Activated CD8-positive, alpha-beta memory T cell treated with anti-CD3 and anti-CD28 coated beads, Interleukin-2, amount 50 U/mL, for 1 hour (primary cell): Measurements from ENCODE around the gene HMGB3.
"Not testable (repeated sequence)": the region's sequence is repeated elsewhere in the genome, so short reads cannot be mapped to it uniquely, and the experiment has no call there.

Experiments
- DNase-seq: peaks from one replicate; pipeline ENCODE4 v3.0.0-alpha.2; 2020; ENCODE audit errors: extremely low read depth

Gene HMGB3

GRCh38 chrX:150977411-150978162, 5.5 kb upstream of the HMGB3 start:
- DNase-seq, result no peak

DNA sequence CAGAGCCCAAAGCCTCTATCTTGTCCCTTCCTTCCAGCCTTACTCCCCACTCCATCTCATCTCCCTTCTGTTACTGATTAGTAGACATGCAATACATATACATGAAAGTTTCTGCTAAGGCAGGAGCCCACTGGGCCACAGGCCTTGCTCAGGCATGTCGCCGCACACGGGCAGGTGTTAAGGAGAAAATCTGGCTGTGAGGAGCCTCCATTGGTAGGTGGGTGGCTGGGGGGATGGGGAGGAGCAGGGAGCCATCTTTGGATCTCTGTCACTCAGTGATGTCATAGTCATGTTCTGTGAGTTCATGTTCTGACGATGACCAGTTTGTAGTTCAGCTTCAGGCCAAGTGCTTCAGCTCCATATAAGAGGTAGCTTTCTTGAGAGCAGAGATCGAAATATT, 2.9 kb upstream of the HMGB3 start:
- DNase-seq, result no peak

- no peak for DNase-seq
Observed at GRCh38 chrX:150980711-150981110, 2.4 kb upstream of the HMGB3 start.

GRCh38 chrX:150982235-150982787, 824 bp upstream of the HMGB3 start:
- no peak for DNase-seq

GRCh38 chrX:150983521-150984168, 510 bp downstream of the HMGB3 start:
- no peak for DNase-seq

GRCh38 chrX:150984169-150984824, 1.2 kb downstream of the HMGB3 start:
- DNase-seq, result no peak

GRCh38 chrX:150987687-150988086, 4.6 kb downstream of the HMGB3 start:
- not testable (repeated sequence) for DNase-seq

DNA sequence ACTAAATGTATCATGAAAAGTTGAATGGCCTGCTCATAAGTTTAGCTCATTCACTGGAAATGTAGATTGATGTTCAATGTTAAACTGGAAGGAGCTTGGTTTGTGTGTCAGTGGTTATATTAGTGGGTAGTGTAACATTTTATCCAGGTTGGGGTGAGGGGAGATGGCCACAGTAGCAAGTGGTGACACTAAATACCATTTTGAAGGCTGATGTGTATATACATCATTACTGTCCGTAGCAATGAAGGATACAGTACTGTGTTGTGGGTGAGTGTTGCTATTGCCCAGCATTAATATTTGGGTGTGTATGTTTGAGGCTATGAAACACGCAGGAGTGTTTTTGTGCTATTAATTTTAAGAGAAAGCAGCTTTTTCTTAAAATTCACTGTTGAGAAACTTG, 6.3 kb downstream of the HMGB3 start:
- no peak for DNase-seq

DNA sequence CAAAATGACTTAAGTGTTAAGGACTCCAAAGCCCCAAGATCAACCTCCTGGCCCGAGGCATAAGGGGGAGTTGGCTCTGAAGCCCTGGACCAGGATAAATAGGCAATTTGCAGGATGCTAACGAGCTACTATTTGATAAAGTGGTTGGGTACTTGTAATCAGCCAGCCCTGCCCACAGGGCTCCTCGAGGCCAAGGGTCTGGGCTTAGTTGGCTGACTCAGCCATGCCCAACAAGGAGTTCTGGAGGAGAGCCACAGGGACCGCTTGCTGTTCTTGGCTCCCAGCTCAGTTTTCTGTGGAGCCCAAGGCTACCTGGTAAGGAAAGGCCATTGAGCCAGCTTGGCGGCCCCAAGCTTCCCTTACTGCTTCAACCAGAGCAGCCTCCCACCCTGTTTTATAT, 7.8 kb downstream of the HMGB3 start:
- DNase-seq, result no peak

GRCh38 chrX:151000861-151001331, 17.8 kb downstream of the HMGB3 start:
- no peak for DNase-seq

- DNase-seq, result no peak
Observed at GRCh38 chrX:151004085-151004484, 20.9 kb downstream of the HMGB3 start.

- DNase-seq, result no peak
Observed at GRCh38 chrX:151006410-151007109, 23.4 kb downstream of the HMGB3 start.

DNA sequence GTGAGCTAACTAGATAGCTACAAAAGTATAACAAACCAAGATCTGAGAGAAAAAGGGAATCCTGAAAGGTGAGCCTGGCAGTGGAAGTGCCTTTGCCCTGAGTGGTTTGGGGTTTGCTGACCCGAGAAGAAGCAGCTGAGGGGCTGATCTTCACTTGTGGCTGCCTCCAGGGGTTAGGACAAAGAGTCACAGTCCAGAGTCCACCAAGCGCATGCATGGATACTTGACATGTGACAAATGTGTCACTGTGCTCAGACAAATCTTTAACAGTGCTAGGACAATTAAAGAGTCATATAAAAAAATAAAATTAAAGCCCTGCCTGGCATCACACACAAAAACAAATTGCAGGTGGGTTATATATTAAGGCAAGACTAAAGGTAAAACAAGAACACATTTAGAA, 26.4 kb downstream of the HMGB3 start:
- no peak for DNase-seq

DNA sequence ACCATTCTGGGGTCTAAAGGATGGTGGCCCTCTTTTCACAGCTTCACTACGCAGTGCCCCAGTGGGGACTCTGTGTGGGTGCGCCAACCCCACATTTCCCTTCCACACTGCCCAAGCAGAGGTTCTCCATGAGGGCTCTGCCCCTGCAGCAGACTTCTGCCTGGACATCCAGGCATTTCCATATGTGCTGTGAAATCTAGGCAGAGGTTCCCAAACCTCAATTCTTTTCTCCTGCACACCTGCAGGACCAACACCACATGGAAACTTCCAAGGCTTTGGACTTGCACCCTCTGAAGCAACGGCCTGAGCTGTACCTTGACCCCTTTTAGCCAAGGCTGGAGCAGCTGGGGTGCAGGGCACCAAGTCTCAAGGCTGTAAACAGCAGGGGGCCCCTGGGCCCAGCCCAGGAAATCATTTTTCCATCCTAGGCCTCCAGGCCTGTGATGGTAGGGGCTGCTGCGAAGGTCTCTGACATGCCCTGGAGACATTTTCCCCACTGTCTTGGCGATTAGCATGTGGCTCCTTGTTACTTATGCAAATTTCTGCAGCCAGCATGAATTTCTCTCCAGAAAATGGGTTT, 30.1 kb downstream of the HMGB3 start:
- no peak for DNase-seq

DNA sequence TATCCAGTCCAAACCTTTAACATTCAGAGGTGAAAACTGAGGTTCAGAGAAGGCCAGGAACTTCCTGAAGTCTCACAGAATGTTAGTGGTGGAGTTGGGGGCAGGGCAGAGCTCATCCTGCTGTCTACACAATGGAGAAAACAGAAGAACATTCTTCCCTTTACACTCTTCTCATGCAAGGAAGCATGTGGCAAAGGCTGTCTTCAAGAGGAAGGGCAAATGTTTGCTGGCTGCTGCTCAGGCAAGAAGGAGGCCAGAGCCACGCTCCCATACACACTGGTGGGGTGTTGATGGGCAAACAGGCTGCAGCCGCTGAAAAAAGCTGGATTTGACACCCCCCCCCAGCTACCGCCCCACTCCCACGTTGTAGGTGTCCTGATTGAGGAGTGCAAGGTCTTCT, 32.5 kb downstream of the HMGB3 start:
- DNase-seq, result no peak

- DNase-seq, result no peak
Observed at GRCh38 chrX:151019856-151020255, 36.7 kb downstream of the HMGB3 start.

DNA sequence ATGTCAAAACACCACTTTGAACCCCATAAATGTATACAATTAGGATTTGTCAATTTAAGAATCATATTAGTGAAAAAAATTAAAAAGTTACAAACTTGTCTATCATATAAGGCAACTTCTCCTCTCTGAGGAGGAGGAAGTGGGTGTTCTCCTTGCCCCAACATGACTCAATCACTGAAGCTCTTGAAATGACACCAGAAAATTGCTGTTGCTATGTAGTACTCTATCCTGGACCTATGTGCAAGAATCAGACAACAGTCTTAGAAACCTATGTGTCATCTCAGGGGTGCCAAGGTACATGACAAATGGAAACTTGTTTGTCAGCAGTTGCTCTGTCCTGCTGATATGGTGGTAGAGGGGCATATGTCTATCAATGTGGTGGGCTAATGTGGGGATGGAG, 47.7 kb downstream of the HMGB3 start:
- DNase-seq, result no peak

DNA sequence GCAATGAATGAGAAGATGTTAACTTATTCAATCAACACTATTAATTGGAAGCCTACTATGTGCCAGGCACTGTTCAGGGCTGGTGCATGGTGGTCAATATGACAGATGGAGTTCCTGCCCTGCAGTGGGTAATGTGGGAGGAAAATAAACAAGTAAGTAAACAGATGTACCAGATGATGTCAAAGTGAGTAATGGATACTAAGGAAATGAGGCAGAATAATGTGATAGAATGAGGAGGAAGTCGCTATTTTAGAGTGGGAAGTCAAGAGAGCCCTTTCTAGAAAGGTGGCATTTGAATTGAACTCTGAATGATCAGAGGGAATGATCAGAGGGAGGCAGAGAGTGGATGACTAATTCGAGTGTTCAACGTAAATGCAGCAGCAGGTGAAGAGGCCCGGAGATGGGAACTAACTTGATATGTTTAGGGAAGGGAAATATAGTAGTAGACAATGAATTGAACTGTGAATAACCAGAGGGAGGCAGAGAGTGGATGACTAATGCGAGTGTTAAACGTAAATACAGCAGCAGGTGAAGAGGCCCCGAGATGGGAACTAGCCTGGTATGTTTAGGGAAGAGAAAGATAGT, 48.3 kb downstream of the HMGB3 start:
- no peak for DNase-seq

GRCh38 chrX:151039351-151039750, 56.2 kb downstream of the HMGB3 start:
- no peak for DNase-seq
